Measurements from ENCODE around the gene ITIH4. TPM values are rescaled to one million over a fixed set of nuclear protein-coding genes. Genes with fewer than 3 reads are reported as not detected.
A peak's percentile ranks its signal among the peaks of the same experiment; 100 is the strongest.

The ITIH4 gene
- total and polyA plus RNA-seq, 2 of the 13 experiments (the other 11 are each of a cell fraction or from before 2014, with no cell fraction given), result 2.7 to 5.3 TPM

- H3K4me1 ChIP-seq (ENCODE audit: insufficient read depth, low read length), result peaks cover 89% of the 10 kb centered on the region
- in situ Hi-C loops (cut with HindIII; ENCODE audit: extremely low pct_ligation_motif_present, low pct_unique_long_range_greater_than_20kb), result no loop called here
- no TSS peak for BruUV-seq (replicated peaks)
- ChIA-PET CTCF (ENCODE audit: low intra/inter-chr PET ratio, low total read pairs) (no interaction called here), POLR2A (interaction anchor here (1.3 to 18.4 kb wide), 6 partner anchors 9 to 70 kb away, joined by 4 to 466 read pairs (median 11); partner anchors contain the start of gene ITIH3)
- H3K4me3 ChIP-seq (replicated peaks in 1 of 3; ENCODE audit: insufficient read depth in 1 of 3, low read depth in 2 of 3, low read length in 3 of 3), result peak overlapping the region in 1 of 3 experiments; percentile 58; a peak in 1 of 6 replicates
- H3K27ac ChIP-seq (ENCODE audit: extremely low read length, insufficient read depth, low read length), result peak overlapping the region; percentile 88
- DNase-seq (ENCODE audit: low spot score), result no peak
- intact Hi-C loops (cut with micrococcal nuclease; ENCODE audit: unreplicated experiment), result loop anchor here (10.0 kb wide), 1 partner anchor 51 kb away; no protein-coding TSS in a partner anchor
- H3K36me3 ChIP-seq (replicated peaks in 1 of 2; ENCODE audit: control insufficient read depth in 1 of 2, insufficient read depth in 2 of 2, low read length in 2 of 2), result no peaks in the 10 kb centered on the region
- WGBS (ENCODE audit: low lambda C conversion rate), result 76% methylated on average over 8 of the region's 8 CpGs
- H3K9me3 ChIP-seq (ENCODE audit: low read length), result no peaks in the 10 kb centered on the region
- no peaks in the 10 kb centered on the region for H4K20me1 ChIP-seq (ENCODE audit: insufficient read depth, low read length)
- FAIRE-seq, result no peak
- peak overlapping the region; percentile 71 for H3K4me2 ChIP-seq (ENCODE audit: low read depth, low read length)
- H3K79me2 ChIP-seq (ENCODE audit: insufficient read depth, low read length), result peaks cover 12% of the 10 kb centered on the region
- peak overlapping the region; percentile 53; the same call in 1 of the 2 replicates for H3K9ac ChIP-seq (ENCODE audit: insufficient read depth, low read depth, low read length)
- ATAC-seq, result no peak
- no peaks in the 10 kb centered on the region for H3K27me3 ChIP-seq (ENCODE audit: control insufficient read depth in 1 of 2, insufficient read depth in 2 of 2, low read length in 2 of 2)
- H2AFZ ChIP-seq (ENCODE audit: low read length), result no peak overlapping the region
- TF ChIP-seq ZNF710 (CRISPR knock-in tag; IDR thresholded peaks at IDR 0.05; ENCODE audit: borderline replicate concordance) (0 out of 2 replicates have a peak, but pooled peaks have one; percentile 51), ZNF891 (CRISPR knock-in tag; IDR thresholded peaks at IDR 0.05) (0 out of 2 replicates have a peak, but pooled peaks have one; percentile 36), KDM6A (CRISPR knock-in tag; IDR thresholded peaks at IDR 0.05; ENCODE audit: low read depth) (no peak), RARA (CRISPR knock-in tag; IDR thresholded peaks at IDR 0.05) (peak; percentile 40; the same call in 1 of the 2 replicates), BCL6 (CRISPR knock-in tag; IDR thresholded peaks at IDR 0.05) (0 out of 2 replicates have a peak, but pooled peaks have one; percentile 16), ZFAT (CRISPR knock-in tag; conservative IDR thresholded peaks at IDR 0.05) (no peak), NR2F6 (IDR thresholded peaks at IDR 0.05) (0 out of 2 replicates have a peak, but pooled peaks have one; percentile 34), NR2F6 (CRISPR knock-in tag; IDR thresholded peaks at IDR 0.05) (0 out of 2 replicates have a peak, but pooled peaks have one; percentile 56), CTCF (CRISPR knock-in tag; IDR thresholded peaks at IDR 0.05) (peak; percentile 39), SOX13 (IDR thresholded peaks at IDR 0.05) (no peak), SOX13 (CRISPR knock-in tag; conservative IDR thresholded peaks at IDR 0.05 in 1 of 2, IDR thresholded peaks at IDR 0.05 in 1 of 2) (no peak), ZXDC (CRISPR knock-in tag; IDR thresholded peaks at IDR 0.05) (no peak), ZBTB39 (CRISPR knock-in tag; IDR thresholded peaks at IDR 0.05) (no peak), NRL (CRISPR knock-in tag; IDR thresholded peaks at IDR 0.05; ENCODE audit: borderline replicate concordance) (0 out of 2 replicates have a peak, but pooled peaks have one; percentile 65), ZNF333 (CRISPR knock-in tag; IDR thresholded peaks at IDR 0.05; ENCODE audit: borderline replicate concordance) (0 out of 2 replicates have a peak, but pooled peaks have one; percentile 47)
Measured at GRCh38 chr3:52774066-52774713, 56.3 kb downstream of the ITIH4 start.

All from HepG2 (cell line).